ENCODE results near the gene ELN. TPM values are rescaled to one million over a fixed set of nuclear protein-coding genes. Genes with fewer than 3 reads are reported as not detected.

The ELN gene
- total RNA-seq, 1 donor from 2014 or later, result 15,554 TPM

DNA sequence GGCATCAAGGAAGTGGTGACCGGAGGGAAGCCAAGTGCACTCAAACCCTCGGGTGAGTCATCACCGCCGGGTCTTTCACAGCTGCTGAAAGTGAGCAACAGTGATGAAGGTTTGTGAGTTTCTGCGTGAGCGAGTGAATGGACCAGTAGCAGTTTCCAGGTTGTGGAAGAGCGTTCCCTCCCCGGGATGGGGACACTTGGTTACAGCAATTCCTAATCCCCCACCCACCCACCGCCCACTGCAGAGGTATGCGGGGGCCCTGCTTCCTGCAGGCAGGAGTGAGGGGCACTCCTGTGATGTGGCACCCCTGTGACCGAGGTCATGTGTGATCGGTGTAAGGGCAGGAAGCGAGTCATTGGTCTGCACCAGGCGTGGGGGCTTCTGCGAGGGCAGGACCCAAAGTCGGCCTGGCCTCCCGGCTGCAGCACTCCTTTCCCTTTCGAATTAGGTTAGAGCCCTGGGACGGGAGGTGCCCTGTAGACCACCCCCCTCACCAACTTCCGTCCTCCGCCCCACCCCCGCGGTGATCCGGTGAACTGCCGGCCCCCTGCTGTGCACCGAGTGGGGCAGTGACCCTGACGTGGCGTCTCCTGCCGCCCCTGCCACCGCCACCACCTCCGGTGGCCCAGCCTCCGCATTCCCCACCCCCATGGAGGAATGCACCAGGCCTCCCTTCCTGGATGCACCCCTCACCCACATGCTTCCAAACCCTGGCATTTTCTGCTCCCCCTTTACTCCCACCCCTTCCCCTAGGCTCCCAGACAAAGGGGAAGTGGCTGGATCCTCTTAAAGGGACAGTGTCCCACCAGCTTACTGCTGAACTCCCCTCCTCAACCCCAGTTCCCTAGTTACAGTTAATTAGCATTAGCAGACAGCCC, 66.5 kb downstream of the ELN start:
- peaks cover 45% of the 10 kb centered on the region for H3K4me1 Mint-ChIP-seq (ENCODE audit: low read depth)
- peak overlapping the region; percentile 39 for H3K4me3 Mint-ChIP-seq (ENCODE audit: unreplicated experiment)
- DNase-seq (ENCODE audit: low spot score), result peak; percentile 94
- no peak for TF ChIP-seq CTCF (IDR thresholded peaks at IDR 0.05)
- H3K27ac Mint-ChIP-seq (ENCODE audit: unreplicated experiment), result peak overlapping the region; percentile 94
- peaks cover 5% of the 10 kb centered on the region for H3K9me3 Mint-ChIP-seq (ENCODE audit: low read depth)
- H3K27me3 Mint-ChIP-seq (ENCODE audit: low read depth), result no peaks in the 10 kb centered on the region
- H3K36me3 Mint-ChIP-seq (ENCODE audit: low read depth), result peaks cover 12% of the 10 kb centered on the region

- Mint-ChIP-seq H3K27me3 (ENCODE audit: low read depth) (no peaks in the 10 kb centered on the region), H3K4me1 (ENCODE audit: low read depth) (peaks cover 45% of the 10 kb centered on the region), H3K36me3 (ENCODE audit: low read depth) (peaks cover 14% of the 10 kb centered on the region), H3K9me3 (ENCODE audit: low read depth) (peaks cover 5% of the 10 kb centered on the region), H3K4me3 (ENCODE audit: unreplicated experiment) (peak overlapping the region; percentile 39), H3K27ac (ENCODE audit: unreplicated experiment) (peak overlapping the region; percentile 94)
- DNase-seq (ENCODE audit: low spot score), result no peak
- no peak for TF ChIP-seq CTCF (IDR thresholded peaks at IDR 0.05)
Measured at GRCh38 chr7:74095135-74095534, 67.2 kb downstream of the ELN start.

DNA sequence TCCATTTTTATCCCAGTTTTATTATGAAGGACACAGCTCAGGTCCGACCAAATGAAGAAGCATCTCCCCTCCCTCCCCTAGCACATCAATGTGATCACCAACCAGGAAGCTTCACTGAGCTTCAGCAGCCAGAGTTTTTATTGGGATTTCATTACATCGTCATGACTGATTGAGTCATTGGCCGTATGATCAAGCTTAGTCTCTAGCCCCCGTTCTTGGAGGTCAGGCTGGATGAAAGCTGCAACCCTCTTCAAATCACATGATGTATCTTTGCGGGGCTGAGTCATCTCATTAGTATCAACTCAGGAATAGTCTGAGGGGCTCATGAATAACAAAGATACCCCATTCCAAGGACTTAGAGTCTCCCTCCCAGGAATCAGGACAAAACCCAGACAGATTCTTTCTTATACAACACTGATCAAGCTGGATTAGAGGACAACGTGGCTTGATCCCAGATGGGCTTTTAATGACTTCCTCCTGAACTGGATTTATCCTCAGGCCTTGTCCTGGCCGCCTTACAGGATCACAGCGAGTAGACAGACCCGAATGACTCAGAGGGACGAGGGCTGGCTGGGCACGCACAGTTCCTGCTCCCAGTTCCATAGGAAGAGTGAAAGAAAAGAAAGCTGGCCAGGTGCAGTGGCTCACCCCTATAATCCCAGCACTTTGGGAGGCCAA, 70.1 kb downstream of the ELN start:
- TF ChIP-seq CTCF (IDR thresholded peaks at IDR 0.05), result no peak
- Mint-ChIP-seq H3K9me3 (ENCODE audit: low read depth) (peaks cover 5% of the 10 kb centered on the region), H3K27ac (ENCODE audit: unreplicated experiment) (peak overlapping the region; percentile 95), H3K27me3 (ENCODE audit: low read depth) (no peaks in the 10 kb centered on the region), H3K4me3 (ENCODE audit: unreplicated experiment) (no peak overlapping the region), H3K36me3 (ENCODE audit: low read depth) (peaks cover 18% of the 10 kb centered on the region), H3K4me1 (ENCODE audit: low read depth) (peaks cover 41% of the 10 kb centered on the region)
- DNase-seq (ENCODE audit: low spot score), result no peak

GRCh38 chr7:74099031-74099430, 71.1 kb downstream of the ELN start:
- peaks cover 23% of the 10 kb centered on the region for H3K36me3 Mint-ChIP-seq (ENCODE audit: low read depth)

More at GRCh38 chr7:74099031-74099430, 71.1 kb downstream of the ELN start:
- Mint-ChIP-seq H3K9me3 (ENCODE audit: low read depth) (peaks cover 5% of the 10 kb centered on the region), H3K27me3 (ENCODE audit: low read depth) (no peaks in the 10 kb centered on the region), H3K27ac (ENCODE audit: unreplicated experiment) (peak overlapping the region; percentile 95), H3K4me1 (ENCODE audit: low read depth) (peaks cover 32% of the 10 kb centered on the region), H3K4me3 (ENCODE audit: unreplicated experiment) (no peak overlapping the region)
- no peak for DNase-seq (ENCODE audit: low spot score)
- TF ChIP-seq CTCF (IDR thresholded peaks at IDR 0.05), result no peak

All from chondrocyte (in vitro differentiated cells).